Neural crest cell (in vitro differentiated cells): Measurements from ENCODE around the gene FASN. TPM values are rescaled to one million over a fixed set of nuclear protein-coding genes. Genes with fewer than 3 reads are reported as not detected.

ENCODE experiments used
- DNase-seq: peaks from one replicate; pipeline ENCODE4 v3.0.0; 2021; ENCODE audit warnings: low read depth, mixed read lengths, low spot score
- H3K27ac Mint-ChIP-seq: one replicate; pipeline ENCODE4 v1.8.0; 2021; ENCODE audit warnings: mild to moderate bottlenecking, mixed read lengths; ENCODE audit not compliant: unreplicated experiment
- H3K27me3 Mint-ChIP-seq: 2 replicates; pipeline ENCODE4 v1.8.0; 2021; ENCODE audit warnings: low read depth, mild to moderate bottlenecking, mixed read lengths
- H3K36me3 Mint-ChIP-seq: 2 replicates; pipeline ENCODE4 v1.8.0; 2021; ENCODE audit warnings: low read depth, mild to moderate bottlenecking, mixed read lengths
- H3K4me1 Mint-ChIP-seq: 2 replicates; pipeline ENCODE4 v1.8.0; 2021; ENCODE audit warnings: mixed read lengths
- H3K4me3 Mint-ChIP-seq: one replicate; pipeline ENCODE4 v1.8.0; 2021; ENCODE audit warnings: mild to moderate bottlenecking, mixed read lengths
- H3K9me3 Mint-ChIP-seq: 2 replicates; pipeline ENCODE4 v1.8.0; 2021; ENCODE audit warnings: mixed read lengths
- total RNA-seq: library from RNA; stranded (reverse); gene quantifications from 2 replicates; pipeline ENCODE4 v1.2.1, GENCODE V29; 2021
- TF ChIP-seq, protein P1 (sequence below): fragments of 200-600 bp; sonication (generic); conservative IDR thresholded peaks from 2 replicates; pipeline ENCODE4 v1.5.0; 2021; ENCODE audit warnings: antibody characterized with exemption, mild to moderate bottlenecking

FASN gene
- total RNA-seq, 1 donor from 2014 or later: 839 TPM

DNA sequence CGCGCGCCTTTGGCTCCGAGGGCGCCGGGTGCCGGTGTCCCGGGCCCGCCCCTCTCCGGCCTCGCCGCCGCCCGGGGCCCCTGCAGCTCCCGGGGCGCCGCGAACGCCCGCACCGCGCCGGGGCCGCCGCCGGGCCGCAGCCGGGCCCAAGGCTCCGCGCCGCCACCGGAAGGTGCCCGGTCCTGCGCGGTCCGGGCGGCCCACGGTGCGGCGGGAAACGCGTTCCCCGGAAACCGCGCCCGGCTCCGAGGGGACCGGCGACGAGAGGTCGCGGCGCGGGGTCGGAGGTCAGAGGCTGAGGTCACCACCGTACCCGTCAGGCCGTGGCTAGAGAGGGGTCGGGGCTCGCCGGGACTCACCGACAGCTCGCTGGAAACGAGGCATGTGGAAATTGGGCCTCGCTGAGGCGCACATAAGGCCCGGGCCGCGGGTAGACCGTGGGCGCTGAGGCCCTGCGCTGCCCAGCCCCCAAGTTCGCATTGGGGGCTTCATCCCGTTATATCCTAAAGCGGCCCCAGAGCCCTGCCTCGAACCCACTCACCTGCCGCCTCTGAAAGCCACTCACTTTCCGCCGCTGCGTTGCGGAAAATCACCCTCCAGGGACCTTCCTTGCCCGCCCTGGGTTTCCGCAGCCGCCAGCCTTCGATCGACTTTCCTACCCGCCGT, 32.3 kb downstream of the FASN start, which contains the start of gene DUS1L:
Gene DUS1L (minus strand): TSS at position 167 of the 666 bp plus-strand sequence. CDS start 745 bp downstream, outside the sequence.
- no peaks in the 10 kb centered on the region for H3K36me3 Mint-ChIP-seq
- no peaks in the 10 kb centered on the region for H3K9me3 Mint-ChIP-seq
- no peaks in the 10 kb centered on the region for H3K4me1 Mint-ChIP-seq
- TF ChIP-seq, protein P1, sequence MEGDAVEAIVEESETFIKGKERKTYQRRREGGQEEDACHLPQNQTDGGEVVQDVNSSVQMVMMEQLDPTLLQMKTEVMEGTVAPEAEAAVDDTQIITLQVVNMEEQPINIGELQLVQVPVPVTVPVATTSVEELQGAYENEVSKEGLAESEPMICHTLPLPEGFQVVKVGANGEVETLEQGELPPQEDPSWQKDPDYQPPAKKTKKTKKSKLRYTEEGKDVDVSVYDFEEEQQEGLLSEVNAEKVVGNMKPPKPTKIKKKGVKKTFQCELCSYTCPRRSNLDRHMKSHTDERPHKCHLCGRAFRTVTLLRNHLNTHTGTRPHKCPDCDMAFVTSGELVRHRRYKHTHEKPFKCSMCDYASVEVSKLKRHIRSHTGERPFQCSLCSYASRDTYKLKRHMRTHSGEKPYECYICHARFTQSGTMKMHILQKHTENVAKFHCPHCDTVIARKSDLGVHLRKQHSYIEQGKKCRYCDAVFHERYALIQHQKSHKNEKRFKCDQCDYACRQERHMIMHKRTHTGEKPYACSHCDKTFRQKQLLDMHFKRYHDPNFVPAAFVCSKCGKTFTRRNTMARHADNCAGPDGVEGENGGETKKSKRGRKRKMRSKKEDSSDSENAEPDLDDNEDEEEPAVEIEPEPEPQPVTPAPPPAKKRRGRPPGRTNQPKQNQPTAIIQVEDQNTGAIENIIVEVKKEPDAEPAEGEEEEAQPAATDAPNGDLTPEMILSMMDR: no peak
- H3K27me3 Mint-ChIP-seq: peaks cover 6% of the 10 kb centered on the region
- no peak within 1 kb of the TSS for H3K27ac Mint-ChIP-seq
- H3K4me3 Mint-ChIP-seq: peak within 1 kb of the TSS; percentile 86
- DNase-seq: peak; percentile 59

DNA sequence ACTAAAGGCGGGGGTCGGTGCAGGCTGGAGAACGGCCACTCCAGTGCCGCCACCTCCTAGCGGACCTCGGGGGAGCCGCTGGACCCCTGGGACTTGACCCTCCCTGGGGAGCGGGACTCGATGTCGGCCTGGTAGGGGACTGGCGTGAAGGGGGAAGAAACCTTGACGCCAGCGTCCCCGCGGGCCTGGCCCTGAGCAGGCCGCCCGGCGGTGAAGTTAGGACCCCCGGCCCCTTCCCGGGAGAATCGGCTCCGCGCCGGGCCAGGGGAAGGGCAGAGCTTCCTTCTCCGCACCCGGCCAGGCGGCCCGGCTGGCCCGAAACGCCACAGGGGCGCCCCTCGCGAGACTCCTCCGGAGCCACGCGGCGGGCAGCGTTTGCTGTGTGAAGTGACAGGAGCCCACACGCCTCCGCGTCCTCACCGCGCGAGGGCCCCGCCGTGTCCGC, 32.8 kb downstream of the FASN start:
- Mint-ChIP-seq H3K4me3 (peak overlapping the region; percentile 78), H3K27ac (no peak overlapping the region), H3K27me3 (peaks cover 2% of the 10 kb centered on the region), H3K4me1 (no peaks in the 10 kb centered on the region), H3K36me3 (no peaks in the 10 kb centered on the region), H3K9me3 (no peaks in the 10 kb centered on the region)
- DNase-seq: no peak
- TF ChIP-seq, protein P1: no peak

DNA sequence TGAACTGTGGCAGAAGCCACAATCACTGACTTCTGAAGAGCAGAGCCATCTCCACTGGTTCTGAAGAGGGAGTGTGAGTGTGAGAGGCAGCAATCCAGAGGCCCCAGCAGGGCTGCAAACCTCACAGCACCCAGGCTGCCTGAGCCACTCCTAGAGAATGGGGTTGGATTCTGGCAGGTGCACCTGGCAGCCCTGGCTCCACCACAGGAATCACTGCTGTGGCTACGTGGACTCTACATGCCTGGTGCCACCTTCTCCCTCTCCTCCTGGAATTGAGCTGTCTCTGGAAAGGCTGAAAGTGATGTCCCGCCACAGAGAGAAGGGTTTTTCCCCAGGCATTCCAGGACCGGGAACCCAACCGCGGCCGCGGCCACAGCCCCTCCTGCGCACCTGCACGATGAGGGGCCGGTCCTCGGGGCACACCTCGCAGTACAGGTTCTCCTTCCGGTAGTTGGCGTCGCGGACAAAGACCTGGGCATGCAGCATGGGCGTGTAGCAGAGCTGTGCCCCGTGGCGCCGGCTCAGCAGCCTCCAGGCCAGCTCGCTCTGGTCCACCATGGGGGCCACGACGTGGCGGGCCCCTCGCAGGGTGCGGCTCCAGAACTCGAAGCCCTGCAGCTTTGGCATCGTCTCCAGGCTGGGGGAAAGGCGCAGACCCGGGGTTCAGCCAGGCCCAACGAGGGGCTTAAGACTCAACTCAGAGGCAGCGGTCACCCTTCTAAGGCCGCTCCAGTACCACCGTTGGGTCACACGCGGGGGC, 33.4 kb downstream of the FASN start:
- no peaks in the 10 kb centered on the region for H3K9me3 Mint-ChIP-seq
- H3K27ac Mint-ChIP-seq: no peak overlapping the region
- H3K36me3 Mint-ChIP-seq: no peaks in the 10 kb centered on the region
- TF ChIP-seq, protein P1: no peak
- H3K4me1 Mint-ChIP-seq: no peaks in the 10 kb centered on the region
- peak overlapping the region; percentile 78 for H3K4me3 Mint-ChIP-seq
- H3K27me3 Mint-ChIP-seq: no peaks in the 10 kb centered on the region
- DNase-seq: no peak

DNA sequence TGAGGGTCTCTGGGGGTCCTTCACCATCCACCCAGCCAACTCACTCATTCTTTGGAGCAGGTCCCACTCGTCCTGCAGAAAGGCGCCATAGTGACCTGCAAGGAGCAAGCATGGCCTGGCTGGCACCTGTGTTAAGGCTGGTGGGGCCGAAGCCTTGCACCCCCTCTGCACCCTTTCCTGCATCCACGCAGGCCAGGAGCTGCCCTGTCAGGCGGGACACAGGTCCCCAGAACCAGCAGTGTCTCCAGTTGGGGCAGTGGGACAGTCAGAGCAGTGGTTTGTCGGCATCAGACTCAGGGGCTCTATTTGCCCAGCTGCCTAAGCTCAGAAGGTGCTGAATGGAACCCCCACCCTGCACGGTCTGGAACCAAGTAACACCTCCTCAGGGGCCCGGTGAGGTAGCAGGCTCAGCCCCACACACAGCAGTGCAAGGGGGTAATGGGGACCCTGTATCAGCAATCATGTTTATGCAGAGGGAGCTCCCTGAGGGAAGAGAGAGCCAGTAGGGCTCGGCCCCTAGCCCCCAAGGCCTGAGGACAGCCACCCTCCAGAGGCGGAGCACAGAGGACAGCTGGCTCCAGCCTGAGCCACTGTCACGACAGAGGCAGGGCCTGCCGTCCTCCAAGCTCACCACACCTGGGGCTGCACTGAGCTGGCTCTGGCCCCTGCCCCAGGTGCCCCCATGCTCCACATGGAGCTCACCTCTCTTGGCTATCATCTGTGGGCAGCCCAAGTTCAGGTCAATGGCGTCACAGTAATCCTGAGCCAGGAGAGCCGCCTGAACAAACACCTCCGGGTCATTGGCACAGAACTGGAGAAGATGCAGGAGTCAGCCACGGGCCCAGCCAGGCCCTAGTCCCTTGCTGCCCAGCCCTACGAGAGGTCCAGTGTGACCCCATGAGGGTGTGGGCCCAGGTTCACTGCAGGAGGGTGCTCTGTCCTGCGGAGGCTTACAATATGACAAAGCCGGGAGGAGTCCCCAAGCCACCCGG, 34.3 kb downstream of the FASN start:
- Mint-ChIP-seq H3K9me3 (no peaks in the 10 kb centered on the region), H3K4me3 (peak overlapping the region; percentile 78), H3K4me1 (no peaks in the 10 kb centered on the region), H3K27ac (no peak overlapping the region), H3K27me3 (no peaks in the 10 kb centered on the region), H3K36me3 (no peaks in the 10 kb centered on the region)
- no peak for DNase-seq
- TF ChIP-seq, protein P1: no peak

DNA sequence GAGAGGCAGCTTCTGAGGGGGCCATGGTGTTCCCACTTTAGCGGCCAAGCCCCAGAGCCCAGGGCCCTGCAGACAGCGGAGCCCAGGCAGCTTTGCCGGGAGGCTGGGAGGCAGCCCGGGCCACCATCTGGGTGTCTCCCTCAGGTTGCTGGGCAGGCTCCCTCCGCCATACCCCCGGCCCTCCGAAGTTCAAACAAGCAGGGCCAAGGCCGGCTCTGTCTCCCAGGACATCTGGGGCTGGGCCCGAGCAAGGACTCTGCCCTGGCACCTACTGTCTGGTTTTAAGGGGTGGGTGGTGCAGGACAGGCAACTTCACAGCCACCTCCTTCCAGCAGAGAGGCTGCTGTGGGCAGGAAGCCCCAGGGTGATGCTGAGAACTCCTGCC, 35.1 kb downstream of the FASN start:
- TF ChIP-seq, protein P1: no peak

More for the DNA sequence above, 35.1 kb downstream of the FASN start:
- no peaks in the 10 kb centered on the region for H3K27me3 Mint-ChIP-seq
- no peak overlapping the region for H3K27ac Mint-ChIP-seq
- no peaks in the 10 kb centered on the region for H3K36me3 Mint-ChIP-seq
- no peaks in the 10 kb centered on the region for H3K9me3 Mint-ChIP-seq
- no peak for DNase-seq
- no peaks in the 10 kb centered on the region for H3K4me1 Mint-ChIP-seq
- H3K4me3 Mint-ChIP-seq: no peak overlapping the region
